HCT116 (cell line): Measurements from ENCODE around the gene AMBRA1. TPM values are rescaled to one million over a fixed set of nuclear protein-coding genes. Genes with fewer than 3 reads are reported as not detected.

ENCODE experiments used
- ATAC-seq: fragments of 200-7000 bp; cut with Tn5 transposase; 2 replicates; pipeline ENCODE4 v1.9.1; 2020; ENCODE audit warnings: mild to moderate bottlenecking, moderate library complexity
- BruUV-seq: library from RNA; stranded (reverse); fragments of 400-500 nt; replicated peaks from 2 replicates; lab custom pipeline; 2021; lab: Mats Ljungman, UMichigan
- CTCF ChIA-PET: fragments of 300-600 bp; sonication (Branson Sonifier 250); formaldehyde crosslinking; loops from one replicate; lab custom pipeline; 2021; ENCODE audit warnings: antibody characterized with exemption; lab: Charles Lee
- POLR2A ChIA-PET: fragments of 300-600, 350-600 bp; sonication (Branson Sonifier 250); formaldehyde crosslinking; loops from one replicate; lab custom pipeline; 2021; ENCODE audit warnings: antibody characterized with exemption; lab: Charles Lee
- RAD21 ChIA-PET, 2 experiments: fragments of 300-600 bp; sonication (Branson Sonifier 250); formaldehyde crosslinking; loops; one replicate each; lab custom pipeline; 2023; ENCODE audit warnings: low total read pairs in 2 of 2; ENCODE audit not compliant: uncharacterized antibody in 2 of 2, unreplicated experiment in 2 of 2, low non-redundant PET in 1 of 2; lab: Charles Lee
- DNase-seq: peaks from one replicate; pipeline ENCODE4 v3.0.0-alpha.2; 2010; ENCODE audit warnings: low read depth, low spot score
- H2AFZ ChIP-seq: fragments of 200-600 bp; shearing (Covaris generic), sonication (generic); 2 replicates; pipeline ENCODE4 v1.6.1; 2017; ENCODE audit warnings: low read depth, mixed run types, mixed read lengths, antibody characterized with exemption, low read length; ENCODE audit not compliant: poor library complexity, severe bottlenecking
- H3K27ac ChIP-seq: 2 replicates; pipeline ENCODE4 v1.5.1; 2012; ENCODE audit warnings: low read depth, low read length
- H3K27me3 ChIP-seq: fragments of 200-600 bp; sonication (generic); 2 replicates; pipeline ENCODE4 v1.6.1; 2016; ENCODE audit warnings: mixed run types, low read length, mixed read lengths; ENCODE audit not compliant: insufficient read depth
- H3K36me3 ChIP-seq, 2 experiments: fragments of 200-500 bp in 1 of 2; fragments of 200-600 bp in 1 of 2; sonication (Bioruptor generic) in 1 of 2; sonication (generic) in 1 of 2; 2 replicates each; pipeline versions ENCODE4 v1.5.1 to v1.6.1; 2014 to 2016; ENCODE audit warnings: low read length in 2 of 2, inconsistent platforms in 1 of 2, mixed read lengths in 1 of 2, mixed run types in 1 of 2; ENCODE audit not compliant: insufficient read depth in 2 of 2, control insufficient read depth in 1 of 2
- H3K4me1 ChIP-seq, 2 experiments: fragments of 200-600 bp in 1 of 2; sonication (generic) in 1 of 2; 2 replicates each; pipeline versions ENCODE4 v1.5.1 to v1.6.1; 2012 to 2017; ENCODE audit warnings: low read length in 2 of 2, inconsistent platforms in 1 of 2, mild to moderate bottlenecking in 1 of 2, mixed read lengths in 1 of 2, mixed run types in 1 of 2, moderate library complexity in 1 of 2; ENCODE audit not compliant: insufficient read depth in 2 of 2, control insufficient read depth in 1 of 2
- H3K4me2 ChIP-seq: fragments of 200-600 bp; sonication (generic); 2 replicates; pipeline ENCODE4 v1.6.1; 2017; ENCODE audit warnings: mixed run types, low read length, mixed read lengths
- H3K4me3 ChIP-seq, 2 experiments: fragments of 200-600 bp in 1 of 2; sonication (generic) in 1 of 2; replicated peaks in 1 of 2; 2 replicates each; pipeline ENCODE4 v1.5.1; 2011 to 2016; ENCODE audit warnings: low read length in 2 of 2, control low read depth in 1 of 2, low read depth in 1 of 2, mild to moderate bottlenecking in 1 of 2, mixed read lengths in 1 of 2, mixed run types in 1 of 2
- H3K79me2 ChIP-seq: fragments of 200-600 bp; sonication (generic); 2 replicates; pipeline ENCODE4 v1.6.1; 2017; ENCODE audit warnings: mild to moderate bottlenecking, mixed run types, low read length, moderate library complexity, mixed read lengths; ENCODE audit not compliant: insufficient read depth
- H3K9ac ChIP-seq: fragments of 200-600 bp; sonication (generic); 2 replicates; pipeline ENCODE4 v1.6.1; 2016; ENCODE audit warnings: low read length, mixed read lengths
- H3K9me2 ChIP-seq: fragments of 200-600 bp; sonication (generic), shearing (Covaris generic); 2 replicates; pipeline ENCODE4 v1.6.1; 2017; ENCODE audit warnings: mixed run types, mild to moderate bottlenecking, moderate library complexity; ENCODE audit not compliant: insufficient read depth
- H3K9me3 ChIP-seq, 2 experiments: fragments of 200-500 bp in 1 of 2; fragments of 200-600 bp in 1 of 2; sonication (Bioruptor generic) in 1 of 2; sonication (generic) in 1 of 2; 2 replicates each; pipeline ENCODE4 v1.6.1; 2014 to 2017; ENCODE audit warnings: low read length in 2 of 2, mixed read lengths in 2 of 2, inconsistent platforms in 1 of 2, low read depth in 1 of 2, mild to moderate bottlenecking in 1 of 2, mixed run types in 1 of 2, moderate library complexity in 1 of 2; ENCODE audit not compliant: control insufficient read depth in 1 of 2, insufficient read depth in 1 of 2
- H4K20me1 ChIP-seq: fragments of 200-600 bp; sonication (generic), shearing (Covaris generic); 2 replicates; pipeline ENCODE4 v1.6.1; 2017; ENCODE audit warnings: mixed run types, mild to moderate bottlenecking, moderate library complexity; ENCODE audit not compliant: insufficient read depth
- CEBPB ChIP-seq: IDR thresholded peaks from 2 replicates; pipeline ENCODE4 v1.6.1; 2012; ENCODE audit warnings: low read depth
- EGR1 ChIP-seq: IDR thresholded peaks from 2 replicates; pipeline ENCODE4 v1.6.1; 2012; ENCODE audit warnings: low read depth
- EZH2 ChIP-seq: fragments of 200-600 bp; sonication (generic); IDR thresholded peaks from 2 replicates; pipeline ENCODE4 v1.6.1; 2017; ENCODE audit warnings: antibody characterized with exemption, mixed run types
- EZH2phosphoT487 ChIP-seq: fragments of 200-600 bp; IDR thresholded peaks from 2 replicates; pipeline ENCODE4 v1.6.1; 2018; ENCODE audit warnings: antibody characterized with exemption, borderline replicate concordance
- JUND ChIP-seq: IDR thresholded peaks from 2 replicates; pipeline ENCODE4 v1.6.1; 2012
- POLR2A ChIP-seq: IDR thresholded peaks from 2 replicates; pipeline ENCODE4 v1.7.0; 2011; ENCODE audit warnings: borderline replicate concordance; ENCODE audit not compliant: insufficient read depth, insufficient read length; ENCODE audit errors: extremely low read depth
- POLR2AphosphoS5 ChIP-seq: IDR thresholded peaks from 2 replicates; pipeline ENCODE4 v1.6.1; 2011; ENCODE audit warnings: mild to moderate bottlenecking, low read depth, low read length, moderate library complexity
- RAD21 ChIP-seq: IDR thresholded peaks from 2 replicates; pipeline ENCODE4 v1.6.1; 2012; ENCODE audit warnings: low read depth, mild to moderate bottlenecking
- SP1 ChIP-seq: IDR thresholded peaks from 2 replicates; pipeline ENCODE4 v1.6.1; 2012; ENCODE audit warnings: low read depth
- SRF ChIP-seq: IDR thresholded peaks from 2 replicates; pipeline ENCODE4 v1.6.1; 2012; ENCODE audit warnings: low read depth
- TCF7L2 ChIP-seq: IDR thresholded peaks from 2 replicates; pipeline ENCODE4 v1.7.0; 2011; ENCODE audit warnings: borderline replicate concordance, inconsistent platforms; ENCODE audit not compliant: insufficient read depth, insufficient read length; ENCODE audit errors: extremely low read depth
- YY1 ChIP-seq: IDR thresholded peaks from 2 replicates; pipeline ENCODE4 v1.6.1; 2011; ENCODE audit warnings: low read length, low read depth, moderate library complexity, mild to moderate bottlenecking; ENCODE audit not compliant: insufficient replicate concordance; ENCODE audit errors: extremely low read depth
- ZFX ChIP-seq: fragments of 450-650 bp; IDR thresholded peaks from 2 replicates; pipeline ENCODE4 v1.6.1; 2017
- ZNF274 ChIP-seq: fragments of 200-500 bp; sonication (Bioruptor generic); IDR thresholded peaks from 2 replicates; pipeline ENCODE4 v1.6.1; 2014; ENCODE audit warnings: mild to moderate bottlenecking, low read depth, low read length, inconsistent platforms
- intact Hi-C: fragments of 100-400 bp; cut with micrococcal nuclease; formaldehyde crosslinking; loops from 2 replicates; pipeline ENCODE4 v1.10.0; 2022
- total RNA-seq: library from RNA; stranded (reverse); gene quantifications from one replicate; pipeline ENCODE4 v1.2.1, GENCODE V29; 2021; ENCODE audit not compliant: unreplicated experiment
- TF ChIP-seq, protein P1 (sequence below): IDR thresholded peaks from 2 replicates; pipeline ENCODE4 v1.6.1; 2011; ENCODE audit warnings: mild to moderate bottlenecking, low read length, moderate library complexity; ENCODE audit not compliant: insufficient replicate concordance; ENCODE audit errors: extremely low read depth
- TF ChIP-seq, protein P2 (sequence below): IDR thresholded peaks from 2 replicates; pipeline ENCODE4 v1.6.1; 2012
- TF ChIP-seq, protein P3 (sequence below): IDR thresholded peaks from 2 replicates; pipeline ENCODE4 v1.6.1; 2012

AMBRA1 gene
- total RNA-seq, 1 experiment from 2014 or later, result 22.7 TPM

DNA sequence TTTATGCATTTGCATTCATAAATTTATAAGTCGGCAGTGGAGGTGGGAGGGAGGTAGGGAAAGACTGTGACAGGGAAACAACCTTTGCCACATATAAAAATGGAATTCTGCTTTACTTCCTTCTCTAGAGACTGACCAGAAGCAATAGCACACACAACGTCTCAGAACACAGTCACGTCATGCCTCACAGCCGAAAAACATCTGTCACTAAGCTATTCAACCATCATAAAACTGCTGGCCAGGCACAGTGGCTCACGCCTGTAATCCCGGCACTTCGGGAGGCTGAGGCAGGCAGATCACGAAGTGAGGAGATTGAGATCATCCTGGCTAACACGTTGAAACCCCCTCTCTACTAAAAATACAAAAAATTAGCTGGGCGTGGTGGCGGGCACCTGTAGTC lies 101.3 kb downstream of the AMBRA1 start:
- H4K20me1 ChIP-seq, result no peaks in the 10 kb centered on the region
- TF ChIP-seq TCF7L2 (no peak), ZFX (no peak), EZH2 (no peak)
- TF ChIP-seq, protein P1, sequence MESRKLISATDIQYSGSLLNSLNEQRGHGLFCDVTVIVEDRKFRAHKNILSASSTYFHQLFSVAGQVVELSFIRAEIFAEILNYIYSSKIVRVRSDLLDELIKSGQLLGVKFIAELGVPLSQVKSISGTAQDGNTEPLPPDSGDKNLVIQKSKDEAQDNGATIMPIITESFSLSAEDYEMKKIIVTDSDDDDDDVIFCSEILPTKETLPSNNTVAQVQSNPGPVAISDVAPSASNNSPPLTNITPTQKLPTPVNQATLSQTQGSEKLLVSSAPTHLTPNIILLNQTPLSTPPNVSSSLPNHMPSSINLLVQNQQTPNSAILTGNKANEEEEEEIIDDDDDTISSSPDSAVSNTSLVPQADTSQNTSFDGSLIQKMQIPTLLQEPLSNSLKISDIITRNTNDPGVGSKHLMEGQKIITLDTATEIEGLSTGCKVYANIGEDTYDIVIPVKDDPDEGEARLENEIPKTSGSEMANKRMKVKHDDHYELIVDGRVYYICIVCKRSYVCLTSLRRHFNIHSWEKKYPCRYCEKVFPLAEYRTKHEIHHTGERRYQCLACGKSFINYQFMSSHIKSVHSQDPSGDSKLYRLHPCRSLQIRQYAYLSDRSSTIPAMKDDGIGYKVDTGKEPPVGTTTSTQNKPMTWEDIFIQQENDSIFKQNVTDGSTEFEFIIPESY, result no peak
- TF ChIP-seq, all 23 proteins: peak for 0
- no peak overlapping the region for H2AFZ ChIP-seq
- RAD21 ChIA-PET, result no interaction called here
- peaks cover 0 to 2% of the 10 kb centered on the region in 2 experiments; a peak in 1 of 4 replicates for H3K36me3 ChIP-seq
- CTCF ChIA-PET, result no interaction called here
- no peaks in the 10 kb centered on the region for H3K4me1 ChIP-seq
- H3K4me2 ChIP-seq, result no peak overlapping the region
- ATAC-seq (no peak), DNase-seq (no peak)
- no peaks in the 10 kb centered on the region for H3K9me2 ChIP-seq
- H3K79me2 ChIP-seq, result no peaks in the 10 kb centered on the region
- no peak overlapping the region for H3K27ac ChIP-seq
- no peak overlapping the region for H3K9ac ChIP-seq
- H3K27me3 ChIP-seq, result no peaks in the 10 kb centered on the region
- H3K9me3 ChIP-seq, result no peaks in the 10 kb centered on the region
- POLR2A ChIA-PET, result no interaction called here
- intact Hi-C loops, result loop anchor here (5.0 kb wide), 1 partner anchor 35 kb away; no protein-coding TSS in a partner anchor
- H3K4me3 ChIP-seq, result no peak overlapping the region
- BruUV-seq, result no TSS peak

DNA sequence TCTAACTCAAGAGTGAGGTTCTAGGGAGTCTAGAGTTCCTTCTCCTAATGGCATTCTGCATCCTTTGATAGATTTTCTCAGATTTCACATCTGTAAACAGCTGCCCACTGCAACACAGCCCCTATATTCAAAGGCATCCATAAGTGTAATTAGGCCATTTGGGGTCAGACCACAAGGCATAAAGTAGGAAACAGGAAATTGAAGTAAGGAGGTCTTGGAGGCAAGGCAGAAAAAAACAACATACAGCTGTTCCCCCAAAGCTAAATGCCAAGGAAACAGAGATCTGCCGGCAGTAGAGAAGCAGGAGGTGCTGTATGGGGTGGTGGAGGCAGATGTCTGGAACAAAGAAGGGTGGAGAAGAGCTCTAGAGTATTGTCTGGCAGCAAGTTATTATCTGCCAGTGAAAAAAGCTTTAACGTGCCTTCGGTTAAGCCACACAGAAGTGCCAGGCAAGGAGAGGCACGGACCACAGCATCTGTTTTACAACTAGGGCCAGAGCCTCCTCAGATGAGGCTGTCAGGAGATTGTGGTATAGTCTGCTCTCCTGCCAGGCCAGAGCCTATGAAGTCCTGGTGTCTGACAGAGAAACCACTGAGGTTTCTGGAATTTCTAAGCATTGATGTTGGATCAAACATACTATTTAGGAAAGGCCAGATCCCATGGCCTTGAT lies 102.0 kb downstream of the AMBRA1 start:
- intact Hi-C loops, result loop anchor here (5.0 kb wide), 1 partner anchor 36 kb away; no protein-coding TSS in a partner anchor
- Histone ChIP-seq H3K9me3 (no peaks in the 10 kb centered on the region), H3K36me3 (peaks cover 0 to 2% of the 10 kb centered on the region in 2 experiments; a peak in 1 of 4 replicates), H3K9me2 (no peaks in the 10 kb centered on the region), H3K27me3 (no peaks in the 10 kb centered on the region), H3K27ac (no peak overlapping the region), H3K4me3 (no peak overlapping the region), H3K79me2 (no peaks in the 10 kb centered on the region), H3K4me2 (no peak overlapping the region), H4K20me1 (no peaks in the 10 kb centered on the region), H3K9ac (no peak overlapping the region), H2AFZ (no peak overlapping the region), H3K4me1 (no peaks in the 10 kb centered on the region)
- ChIA-PET CTCF (no interaction called here), RAD21 (no interaction called here), POLR2A (no interaction called here)
- DNase-seq, result no peak
- no TSS peak for BruUV-seq
- no peak for ATAC-seq
- TF ChIP-seq EGR1 (no peak), SRF (no peak), ZNF274 (no peak), SP1 (no peak), CEBPB (no peak), YY1 (no peak), EZH2phosphoT487 (no peak), POLR2A (no peak), EZH2 (no peak), JUND (no peak), RAD21 (no peak), POLR2AphosphoS5 (no peak)
- TF ChIP-seq, protein P2, sequence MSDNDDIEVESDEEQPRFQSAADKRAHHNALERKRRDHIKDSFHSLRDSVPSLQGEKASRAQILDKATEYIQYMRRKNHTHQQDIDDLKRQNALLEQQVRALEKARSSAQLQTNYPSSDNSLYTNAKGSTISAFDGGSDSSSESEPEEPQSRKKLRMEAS, result no peak
- TF ChIP-seq, protein P3, sequence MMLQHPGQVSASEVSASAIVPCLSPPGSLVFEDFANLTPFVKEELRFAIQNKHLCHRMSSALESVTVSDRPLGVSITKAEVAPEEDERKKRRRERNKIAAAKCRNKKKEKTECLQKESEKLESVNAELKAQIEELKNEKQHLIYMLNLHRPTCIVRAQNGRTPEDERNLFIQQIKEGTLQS, result no peak
